GM18517 (cell line): ENCODE results near the gene PDZD2.

Experiments used
- ATAC-seq: cut with Tn5 transposase; IDR thresholded peaks from one replicate; pipeline ENCODE4 v1.9.1; 2021; ENCODE audit warnings: mild to moderate bottlenecking, moderate library complexity; ENCODE audit not compliant: unreplicated experiment

PDZD2 gene

GRCh38 chr5:31860726-31861433, 221.9 kb downstream of the PDZD2 start:
- ATAC-seq: no peak

GRCh38 chr5:31861601-31862000, 222.7 kb downstream of the PDZD2 start:
- ATAC-seq: no peak

- no peak for ATAC-seq
These were observed 225.1 kb downstream of the PDZD2 start for GRCh38 chr5:31863991-31864411.

GRCh38 chr5:31866166-31866565, 227.2 kb downstream of the PDZD2 start:
- ATAC-seq: no peak

- ATAC-seq: no peak
These were observed 228.3 kb downstream of the PDZD2 start for GRCh38 chr5:31867219-31867618.

- no peak for ATAC-seq
These were observed 241.5 kb downstream of the PDZD2 start for GRCh38 chr5:31880449-31880848.

- no peak for ATAC-seq
These were observed 246.0 kb downstream of the PDZD2 start for GRCh38 chr5:31884896-31885295.

- ATAC-seq: no peak
These were observed 247.3 kb downstream of the PDZD2 start for GRCh38 chr5:31886206-31886605.

GRCh38 chr5:31887556-31887955, 248.6 kb downstream of the PDZD2 start:
- no peak for ATAC-seq

GRCh38 chr5:31888564-31888963, 249.6 kb downstream of the PDZD2 start:
- ATAC-seq: no peak

- ATAC-seq: no peak
These were observed 250.2 kb downstream of the PDZD2 start for GRCh38 chr5:31889001-31889561.

GRCh38 chr5:31890046-31890445, 251.1 kb downstream of the PDZD2 start:
- no peak for ATAC-seq

- ATAC-seq: no peak
These were observed 255.2 kb downstream of the PDZD2 start for GRCh38 chr5:31894141-31894540.

- no peak for ATAC-seq
These were observed 256.4 kb downstream of the PDZD2 start for GRCh38 chr5:31895199-31895820.

- ATAC-seq: no peak
These were observed 259.2 kb downstream of the PDZD2 start for GRCh38 chr5:31898036-31898632.

- ATAC-seq: no peak
These were observed 261.4 kb downstream of the PDZD2 start for GRCh38 chr5:31900296-31900865.

GRCh38 chr5:31901807-31902530, 263.0 kb downstream of the PDZD2 start:
- no peak for ATAC-seq

GRCh38 chr5:31908396-31908795, 269.5 kb downstream of the PDZD2 start:
- ATAC-seq: no peak

- ATAC-seq: no peak
These were observed 270.1 kb downstream of the PDZD2 start for GRCh38 chr5:31909073-31909472.

GRCh38 chr5:31911291-31912265, 272.6 kb downstream of the PDZD2 start:
- ATAC-seq: no peak
